Endothelial cell of umbilical vein (primary cell): ENCODE measurements around the gene PFKP. TPM values are rescaled to one million over a fixed set of nuclear protein-coding genes. Genes with fewer than 3 reads are reported as not detected.

ENCODE experiments used
- BruUV-seq: library from RNA; stranded (reverse); fragments of 400-500 nt; replicated peaks from 2 replicates; lab custom pipeline; 2021; lab: Mats Ljungman, UMichigan
- CTCF ChIA-PET: fragments of 300-600, 350-600 bp; sonication (Branson Sonifier 250); formaldehyde crosslinking; loops from one replicate; lab custom pipeline; 2021; ENCODE audit warnings: antibody characterized with exemption, inconsistent platforms; lab: Charles Lee
- POLR2A ChIA-PET: fragments of 300-600, 350-600 bp; sonication (Branson Sonifier 250); formaldehyde crosslinking; loops from one replicate; lab custom pipeline; 2021; ENCODE audit warnings: antibody characterized with exemption, inconsistent platforms; lab: Charles Lee
- DNase-seq: peaks from one replicate; pipeline ENCODE4 v3.0.0-alpha.2; 2011; ENCODE audit warnings: low read depth, low spot score
- FAIRE-seq: peaks from 2 replicates; lab custom pipeline; 2011; peaks lifted over from hg19 to GRCh38; lab: Jason Lieb, UNC
- H2AFZ ChIP-seq: 2 replicates; pipeline ENCODE4 v1.6.0; 2012; ENCODE audit warnings: low read depth, low read length, control low read depth, inconsistent platforms
- H3K27ac ChIP-seq: 2 replicates; pipeline ENCODE4 v1.5.1; 2011; ENCODE audit warnings: low read depth, mild to moderate bottlenecking, control low read depth, low read length, moderate library complexity; ENCODE audit not compliant: insufficient read depth
- H3K27me3 ChIP-seq, 2 experiments: 2 replicates each; pipeline versions ENCODE4 v1.6.0 to v1.6.1; 2011; ENCODE audit warnings: low read length in 2 of 2, mixed read lengths in 1 of 2; ENCODE audit not compliant: control insufficient read depth in 2 of 2, insufficient read depth in 2 of 2
- H3K36me3 ChIP-seq, 2 experiments: 2 replicates in 1 of 2; 3 replicates in 1 of 2; pipeline ENCODE4 v1.5.1; 2011; ENCODE audit warnings: low read length in 2 of 2, mild to moderate bottlenecking in 1 of 2, moderate library complexity in 1 of 2; ENCODE audit not compliant: control insufficient read depth in 2 of 2, insufficient read depth in 2 of 2; ENCODE audit errors: extremely low read depth in 1 of 2
- H3K4me1 ChIP-seq: 3 replicates; pipeline ENCODE4 v1.5.1; 2011; ENCODE audit warnings: mild to moderate bottlenecking, low read length; ENCODE audit not compliant: control insufficient read depth, insufficient read depth; ENCODE audit errors: extremely low read depth
- H3K4me2 ChIP-seq: 2 replicates; pipeline ENCODE4 v1.6.1; 2011; ENCODE audit warnings: low read length, control low read depth, mixed read lengths; ENCODE audit not compliant: insufficient read depth
- H3K4me3 ChIP-seq, 3 experiments: fragments of 200-600 bp in 1 of 3; sonication (generic), shearing (Covaris generic) in 1 of 3; replicated peaks in 1 of 3; 2 replicates each; pipeline ENCODE4 v1.5.1; 2011 to 2016; ENCODE audit warnings: control low read depth in 3 of 3, low read length in 3 of 3, mild to moderate bottlenecking in 2 of 3, inconsistent platforms in 1 of 3, low read depth in 1 of 3, moderate library complexity in 1 of 3; ENCODE audit not compliant: insufficient read depth in 1 of 3
- H3K79me2 ChIP-seq: 2 replicates; pipeline ENCODE4 v1.6.0; 2012; ENCODE audit warnings: low read length, inconsistent platforms; ENCODE audit not compliant: control insufficient read depth, insufficient read depth
- H3K9ac ChIP-seq: replicated peaks from 2 replicates; pipeline ENCODE3; 2011; ENCODE audit warnings: low read length, control low read depth; ENCODE audit not compliant: insufficient read depth; ENCODE audit errors: extremely low read depth
- H3K9me1 ChIP-seq: replicated peaks from 3 replicates; pipeline ENCODE4 v1.6.0; 2011; ENCODE audit warnings: mild to moderate bottlenecking, low read length; ENCODE audit not compliant: control insufficient read depth, insufficient read depth; ENCODE audit errors: extremely low read depth
- H3K9me3 ChIP-seq: replicated peaks from 2 replicates; pipeline ENCODE4 v1.5.1; 2012; ENCODE audit warnings: low read length, inconsistent platforms; ENCODE audit not compliant: control insufficient read depth, insufficient read depth
- H4K20me1 ChIP-seq: replicated peaks from 2 replicates; pipeline ENCODE3; 2011; ENCODE audit warnings: mild to moderate bottlenecking, low read length; ENCODE audit not compliant: control insufficient read depth, insufficient read depth; ENCODE audit errors: extremely low read depth
- CTCF ChIP-seq, 2 donors: IDR thresholded peaks; 1 replicate in 1 of 2; 2 replicates in 1 of 2; pipeline ENCODE4 v1.5.1; 2011; ENCODE audit warnings: low read length in 2 of 2, mild to moderate bottlenecking in 2 of 2, moderate library complexity in 2 of 2, control low read depth in 1 of 2, inconsistent platforms in 1 of 2, low read depth in 1 of 2; ENCODE audit not compliant: insufficient read depth in 1 of 2; ENCODE audit errors: extremely low read depth in 1 of 2
- EZH2 ChIP-seq: IDR thresholded peaks from 2 replicates; pipeline ENCODE4 v1.6.1; 2012; ENCODE audit warnings: borderline replicate concordance, low read depth, mild to moderate bottlenecking, moderate library complexity, low read length, inconsistent platforms; ENCODE audit not compliant: severe bottlenecking
- FOS ChIP-seq: IDR thresholded peaks from 2 replicates; pipeline ENCODE4 v1.6.1; 2011; ENCODE audit warnings: mild to moderate bottlenecking, low read length, moderate library complexity, borderline replicate concordance; ENCODE audit not compliant: insufficient read depth
- GATA2 ChIP-seq: IDR thresholded peaks from 2 replicates; pipeline ENCODE4 v1.7.0; 2011; ENCODE audit warnings: low read depth, mild to moderate bottlenecking, moderate library complexity, mixed read lengths, low read length; ENCODE audit not compliant: insufficient read length, insufficient read depth
- JUN ChIP-seq: IDR thresholded peaks from 2 replicates; pipeline ENCODE4 v1.6.1; 2011; ENCODE audit warnings: borderline replicate concordance, low read depth; ENCODE audit not compliant: insufficient read length, insufficient read depth
- MAX ChIP-seq: IDR thresholded peaks from 2 replicates; pipeline ENCODE4 v1.6.1; 2011; ENCODE audit not compliant: insufficient read depth, insufficient read length
- MYC ChIP-seq: IDR thresholded peaks from one replicate; pipeline ENCODE4 v1.6.1; 2011; ENCODE audit warnings: mild to moderate bottlenecking, low read depth, low read length
- POLR2A ChIP-seq: IDR thresholded peaks from 2 replicates; pipeline ENCODE4 v1.6.1; 2012; ENCODE audit warnings: low read depth, mild to moderate bottlenecking, control low read depth, low read length
- POLR2AphosphoS5 ChIP-seq: IDR thresholded peaks from 2 replicates; pipeline ENCODE4 v1.6.1; 2012; ENCODE audit warnings: low read depth, mild to moderate bottlenecking, control low read depth, low read length, moderate library complexity; ENCODE audit not compliant: insufficient read depth
- dilution Hi-C: fragments of 300-500 bp; cut with MboI; formaldehyde crosslinking; loops from one replicate; pipeline ENCODE4 v1.15.0; 2019; ENCODE audit warnings: low sequenced_read_pairs; ENCODE audit not compliant: extremely low pct_ligation_motif_present
- intact Hi-C: fragments of 100-400 bp; cut with micrococcal nuclease; formaldehyde crosslinking; loops from one replicate; pipeline ENCODE4 v1.10.0; 2022
- polyA plus RNA-seq, 4 experiments: library from polyadenylated mRNA; depleted of rRNA in 3 of 4; stranded (reverse) in 3 of 4; unstranded in 1 of 4; fragments of >200 nt; gene quantifications; 2 replicates each; pipeline versions ENCODE4 v1.2.1 to v1.2.3, GENCODE V29; 2011 to 2012; ENCODE audit warnings: missing spikeins in 1 of 4
- total RNA-seq: library from RNA; stranded (reverse); gene quantifications from 2 replicates; pipeline ENCODE4 v1.2.3, GENCODE V29; 2021

PFKP gene
- total and polyA plus RNA-seq, 2 donors (not counting 3 experiments of a cell fraction or from before 2014, with no cell fraction given) = 185 to 359 TPM

- CTCF ChIA-PET = no interaction called here
- Histone ChIP-seq H3K4me1 (peaks cover 37% of the 10 kb centered on the region), H3K36me3 (peaks cover 9 to 10% of the 10 kb centered on the region in 2 experiments)
Observed at GRCh38 chr10:3085785-3086567, 18.6 kb downstream of the PFKP start.

More at GRCh38 chr10:3085785-3086567, 18.6 kb downstream of the PFKP start:
- BruUV-seq = no TSS peak
- Histone ChIP-seq H3K27me3 (no peaks in the 10 kb centered on the region), H3K9me1 (no peaks in the 10 kb centered on the region), H4K20me1 (no peaks in the 10 kb centered on the region), H3K27ac (peak overlapping the region; percentile 70), H3K4me3 (no peak overlapping the region), H3K9me3 (no peaks in the 10 kb centered on the region), H3K4me2 (no peak overlapping the region), H2AFZ (no peak overlapping the region), H3K9ac (no peak overlapping the region), H3K79me2 (peaks cover 81% of the 10 kb centered on the region)
- POLR2A ChIA-PET = no interaction called here
- FAIRE-seq = no peak
- dilution Hi-C loops = no loop called here
- intact Hi-C loops = no loop called here
- TF ChIP-seq EZH2 (no peak), POLR2A (no peak), GATA2 (no peak), MYC (no peak), JUN (no peak), FOS (no peak), CTCF (IDR thresholded peaks at IDR 0.05; ENCODE audit: extremely low read depth in 1 of 2, insufficient read depth in 1 of 2, low read depth in 1 of 2, low read length in 2 of 2) (no peak), MAX (no peak), POLR2AphosphoS5 (no peak)
- peak; percentile 44 for DNase-seq
